Endothelial cell of umbilical vein (primary cell): ENCODE results near the gene ANKS1B. TPM values are rescaled to one million over a fixed set of nuclear protein-coding genes. Genes with fewer than 3 reads are reported as not detected.

Source experiments
- BruUV-seq: library from RNA; stranded (reverse); fragments of 400-500 nt; replicated peaks from 2 replicates; lab custom pipeline; 2021; lab: Mats Ljungman, UMichigan
- CTCF ChIA-PET: fragments of 300-600, 350-600 bp; sonication (Branson Sonifier 250); formaldehyde crosslinking; loops from one replicate; lab custom pipeline; 2021; ENCODE audit warnings: antibody characterized with exemption, inconsistent platforms; lab: Charles Lee
- POLR2A ChIA-PET: fragments of 300-600, 350-600 bp; sonication (Branson Sonifier 250); formaldehyde crosslinking; loops from one replicate; lab custom pipeline; 2021; ENCODE audit warnings: antibody characterized with exemption, inconsistent platforms; lab: Charles Lee
- DNase-seq: peaks from one replicate; pipeline ENCODE4 v3.0.0-alpha.2; 2011; ENCODE audit warnings: low read depth, low spot score
- FAIRE-seq: peaks from 2 replicates; lab custom pipeline; 2011; peaks lifted over from hg19 to GRCh38; lab: Jason Lieb, UNC
- H2AFZ ChIP-seq: 2 replicates; pipeline ENCODE4 v1.6.0; 2012; ENCODE audit warnings: low read depth, low read length, control low read depth, inconsistent platforms
- H3K27ac ChIP-seq: 2 replicates; pipeline ENCODE4 v1.5.1; 2011; ENCODE audit warnings: low read depth, mild to moderate bottlenecking, control low read depth, low read length, moderate library complexity; ENCODE audit not compliant: insufficient read depth
- H3K27me3 ChIP-seq, 2 experiments: 2 replicates each; pipeline versions ENCODE4 v1.6.0 to v1.6.1; 2011; ENCODE audit warnings: low read length in 2 of 2, mixed read lengths in 1 of 2; ENCODE audit not compliant: control insufficient read depth in 2 of 2, insufficient read depth in 2 of 2
- H3K36me3 ChIP-seq, 2 experiments: 2 replicates in 1 of 2; 3 replicates in 1 of 2; pipeline ENCODE4 v1.5.1; 2011; ENCODE audit warnings: low read length in 2 of 2, mild to moderate bottlenecking in 1 of 2, moderate library complexity in 1 of 2; ENCODE audit not compliant: control insufficient read depth in 2 of 2, insufficient read depth in 2 of 2; ENCODE audit errors: extremely low read depth in 1 of 2
- H3K4me1 ChIP-seq: 3 replicates; pipeline ENCODE4 v1.5.1; 2011; ENCODE audit warnings: mild to moderate bottlenecking, low read length; ENCODE audit not compliant: control insufficient read depth, insufficient read depth; ENCODE audit errors: extremely low read depth
- H3K4me2 ChIP-seq: 2 replicates; pipeline ENCODE4 v1.6.1; 2011; ENCODE audit warnings: low read length, control low read depth, mixed read lengths; ENCODE audit not compliant: insufficient read depth
- H3K4me3 ChIP-seq, 3 experiments: fragments of 200-600 bp in 1 of 3; sonication (generic), shearing (Covaris generic) in 1 of 3; replicated peaks in 1 of 3; 2 replicates each; pipeline ENCODE4 v1.5.1; 2011 to 2016; ENCODE audit warnings: control low read depth in 3 of 3, low read length in 3 of 3, mild to moderate bottlenecking in 2 of 3, inconsistent platforms in 1 of 3, low read depth in 1 of 3, moderate library complexity in 1 of 3; ENCODE audit not compliant: insufficient read depth in 1 of 3
- H3K79me2 ChIP-seq: 2 replicates; pipeline ENCODE4 v1.6.0; 2012; ENCODE audit warnings: low read length, inconsistent platforms; ENCODE audit not compliant: control insufficient read depth, insufficient read depth
- H3K9ac ChIP-seq: replicated peaks from 2 replicates; pipeline ENCODE3; 2011; ENCODE audit warnings: low read length, control low read depth; ENCODE audit not compliant: insufficient read depth; ENCODE audit errors: extremely low read depth
- H3K9me1 ChIP-seq: replicated peaks from 3 replicates; pipeline ENCODE4 v1.6.0; 2011; ENCODE audit warnings: mild to moderate bottlenecking, low read length; ENCODE audit not compliant: control insufficient read depth, insufficient read depth; ENCODE audit errors: extremely low read depth
- H3K9me3 ChIP-seq: replicated peaks from 2 replicates; pipeline ENCODE4 v1.5.1; 2012; ENCODE audit warnings: low read length, inconsistent platforms; ENCODE audit not compliant: control insufficient read depth, insufficient read depth
- H4K20me1 ChIP-seq: replicated peaks from 2 replicates; pipeline ENCODE3; 2011; ENCODE audit warnings: mild to moderate bottlenecking, low read length; ENCODE audit not compliant: control insufficient read depth, insufficient read depth; ENCODE audit errors: extremely low read depth
- CTCF ChIP-seq, 2 donors: IDR thresholded peaks; 1 replicate in 1 of 2; 2 replicates in 1 of 2; pipeline ENCODE4 v1.5.1; 2011; ENCODE audit warnings: low read length in 2 of 2, mild to moderate bottlenecking in 2 of 2, moderate library complexity in 2 of 2, control low read depth in 1 of 2, inconsistent platforms in 1 of 2, low read depth in 1 of 2; ENCODE audit not compliant: insufficient read depth in 1 of 2; ENCODE audit errors: extremely low read depth in 1 of 2
- EZH2 ChIP-seq: IDR thresholded peaks from 2 replicates; pipeline ENCODE4 v1.6.1; 2012; ENCODE audit warnings: borderline replicate concordance, low read depth, mild to moderate bottlenecking, moderate library complexity, low read length, inconsistent platforms; ENCODE audit not compliant: severe bottlenecking
- FOS ChIP-seq: IDR thresholded peaks from 2 replicates; pipeline ENCODE4 v1.6.1; 2011; ENCODE audit warnings: mild to moderate bottlenecking, low read length, moderate library complexity, borderline replicate concordance; ENCODE audit not compliant: insufficient read depth
- GATA2 ChIP-seq: IDR thresholded peaks from 2 replicates; pipeline ENCODE4 v1.7.0; 2011; ENCODE audit warnings: low read depth, mild to moderate bottlenecking, moderate library complexity, mixed read lengths, low read length; ENCODE audit not compliant: insufficient read length, insufficient read depth
- JUN ChIP-seq: IDR thresholded peaks from 2 replicates; pipeline ENCODE4 v1.6.1; 2011; ENCODE audit warnings: borderline replicate concordance, low read depth; ENCODE audit not compliant: insufficient read length, insufficient read depth
- MAX ChIP-seq: IDR thresholded peaks from 2 replicates; pipeline ENCODE4 v1.6.1; 2011; ENCODE audit not compliant: insufficient read depth, insufficient read length
- MYC ChIP-seq: IDR thresholded peaks from one replicate; pipeline ENCODE4 v1.6.1; 2011; ENCODE audit warnings: mild to moderate bottlenecking, low read depth, low read length
- POLR2A ChIP-seq: IDR thresholded peaks from 2 replicates; pipeline ENCODE4 v1.6.1; 2012; ENCODE audit warnings: low read depth, mild to moderate bottlenecking, control low read depth, low read length
- POLR2AphosphoS5 ChIP-seq: IDR thresholded peaks from 2 replicates; pipeline ENCODE4 v1.6.1; 2012; ENCODE audit warnings: low read depth, mild to moderate bottlenecking, control low read depth, low read length, moderate library complexity; ENCODE audit not compliant: insufficient read depth
- dilution Hi-C: fragments of 300-500 bp; cut with MboI; formaldehyde crosslinking; loops from one replicate; pipeline ENCODE4 v1.15.0; 2019; ENCODE audit warnings: low sequenced_read_pairs; ENCODE audit not compliant: extremely low pct_ligation_motif_present
- intact Hi-C: fragments of 100-400 bp; cut with micrococcal nuclease; formaldehyde crosslinking; loops from one replicate; pipeline ENCODE4 v1.10.0; 2022
- polyA plus RNA-seq, 4 experiments: library from polyadenylated mRNA; depleted of rRNA in 3 of 4; stranded (reverse) in 3 of 4; unstranded in 1 of 4; fragments of >200 nt; gene quantifications; 2 replicates each; pipeline versions ENCODE4 v1.2.1 to v1.2.3, GENCODE V29; 2011 to 2012; ENCODE audit warnings: missing spikeins in 1 of 4
- total RNA-seq: library from RNA; stranded (reverse); gene quantifications from 2 replicates; pipeline ENCODE4 v1.2.3, GENCODE V29; 2021

The ANKS1B gene
- total and polyA plus RNA-seq, 2 donors (not counting 3 experiments of a cell fraction or from before 2014, with no cell fraction given), result 0.15 to 0.38 TPM

GRCh38 chr12:98751580-98752115 is 1233.1 kb downstream of the ANKS1B start:
- dilution Hi-C loops, result no loop called here
- no TSS peak for BruUV-seq
- Histone ChIP-seq H3K4me3 (no peak overlapping the region), H3K9ac (no peak overlapping the region), H3K4me2 (no peak overlapping the region), H2AFZ (no peak overlapping the region), H3K79me2 (no peaks in the 10 kb centered on the region), H3K9me1 (no peaks in the 10 kb centered on the region), H3K27ac (no peak overlapping the region), H3K27me3 (peaks cover 3 to 7% of the 10 kb centered on the region in 2 experiments), H3K9me3 (no peaks in the 10 kb centered on the region), H3K4me1 (no peaks in the 10 kb centered on the region), H4K20me1 (no peaks in the 10 kb centered on the region), H3K36me3 (no peaks in the 10 kb centered on the region)
- intact Hi-C loops, result no loop called here
- DNase-seq (no peak), FAIRE-seq (no peak)
- TF ChIP-seq JUN (no peak), CTCF (IDR thresholded peaks at IDR 0.05; ENCODE audit: extremely low read depth in 1 of 2, insufficient read depth in 1 of 2, low read depth in 1 of 2, low read length in 2 of 2) (no peak), MYC (no peak), EZH2 (no peak), FOS (no peak), GATA2 (no peak), POLR2A (no peak), MAX (no peak), POLR2AphosphoS5 (no peak)
- POLR2A ChIA-PET, result no interaction called here
- CTCF ChIA-PET, result no interaction called here
